Measurements from ENCODE around the gene KRTAP2-3. TPM values are rescaled to one million over a fixed set of nuclear protein-coding genes. Genes with fewer than 3 reads are reported as not detected.
"Not testable (repeated sequence)": the region's sequence is repeated elsewhere in the genome, so short reads cannot be mapped to it uniquely, and the experiment has no call there.

Gene KRTAP2-3
- total and polyA plus RNA-seq, 9 donors, result not detected

- H3K4me3 ChIP-seq, result no peak overlapping the region
- no peaks in the 10 kb centered on the region for H3K9me3 ChIP-seq
- no peaks in the 10 kb centered on the region for H3K27me3 ChIP-seq
- H3K4me1 ChIP-seq (ENCODE audit: insufficient read depth), result no peaks in the 10 kb centered on the region
- no peak for DNase-seq
- H3K36me3 ChIP-seq, result no peaks in the 10 kb centered on the region
- TF ChIP-seq POLR2A (IDR thresholded peaks at IDR 0.05) (no peak), CTCF (IDR thresholded peaks at IDR 0.05) (no peak), EP300 (IDR thresholded peaks at IDR 0.05) (no peak)
- H3K27ac ChIP-seq, result no peak overlapping the region
- intact Hi-C loops (cut with DNase I), result no loop called here
Measured at GRCh38 chr17:41067281-41067680, 7.4 kb upstream of the KRTAP2-3 start.

DNA sequence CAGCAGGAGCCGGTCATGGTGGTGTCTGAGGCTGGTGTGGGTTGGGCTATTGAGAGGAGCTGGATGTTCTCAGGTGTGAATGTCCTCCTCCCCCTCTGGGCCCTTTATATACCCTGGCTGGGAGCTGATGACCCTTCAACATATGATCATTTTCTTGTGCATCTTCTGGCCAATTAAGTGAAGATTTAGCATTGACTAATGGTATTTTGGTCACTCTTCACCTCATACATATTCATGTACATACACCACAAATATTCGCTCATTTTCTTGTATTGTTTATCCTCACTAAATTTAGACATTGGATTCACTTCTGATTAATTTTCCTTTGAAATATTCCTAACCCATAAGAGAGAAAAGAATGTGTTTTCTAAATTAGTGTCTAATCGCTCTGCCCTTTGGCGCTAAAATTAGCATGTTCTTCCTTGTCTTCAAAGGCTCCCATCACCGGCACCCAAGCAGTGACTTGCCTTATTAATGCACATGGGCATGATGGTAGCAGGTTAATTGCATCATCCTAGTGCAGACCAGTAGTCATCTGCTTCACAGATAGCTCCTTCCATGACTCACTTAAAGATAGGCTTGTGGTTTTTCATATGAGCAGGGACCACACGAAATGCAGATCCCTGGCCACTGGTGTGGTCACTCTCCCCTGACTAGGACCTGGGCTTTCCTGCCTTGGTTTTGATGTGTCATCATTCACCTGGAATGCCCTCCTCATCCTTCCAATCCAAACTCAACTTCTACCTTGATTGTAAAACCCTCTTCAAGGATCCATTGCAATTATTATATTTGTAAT lies 6.1 kb upstream of the KRTAP2-3 start, which contains the start of gene KRTAP2-4:
TSS of gene KRTAP2-4 (minus strand) at position 51 of the 796 bp plus-strand sequence. CDS start at position 17, 34 bp downstream.
- intact Hi-C loops (cut with DNase I), result no loop called here
- Histone ChIP-seq H3K9me3 (no peaks in the 10 kb centered on the region), H3K4me3 (no peak within 1 kb of the TSS), H3K27ac (no peak within 1 kb of the TSS), H3K4me1 (ENCODE audit: insufficient read depth) (no peaks in the 10 kb centered on the region), H3K36me3 (no peaks in the 10 kb centered on the region), H3K27me3 (no peaks in the 10 kb centered on the region)
- DNase-seq, result no peak
- 85 to 90% (median 85%) methylated on average over 6 of the region's 6 CpGs for WGBS, 3 donors
- no peak for TF ChIP-seq POLR2A (IDR thresholded peaks at IDR 0.05)
- no peak for TF ChIP-seq EP300 (IDR thresholded peaks at IDR 0.05)
- TF ChIP-seq CTCF (IDR thresholded peaks at IDR 0.05), result no peak

DNA sequence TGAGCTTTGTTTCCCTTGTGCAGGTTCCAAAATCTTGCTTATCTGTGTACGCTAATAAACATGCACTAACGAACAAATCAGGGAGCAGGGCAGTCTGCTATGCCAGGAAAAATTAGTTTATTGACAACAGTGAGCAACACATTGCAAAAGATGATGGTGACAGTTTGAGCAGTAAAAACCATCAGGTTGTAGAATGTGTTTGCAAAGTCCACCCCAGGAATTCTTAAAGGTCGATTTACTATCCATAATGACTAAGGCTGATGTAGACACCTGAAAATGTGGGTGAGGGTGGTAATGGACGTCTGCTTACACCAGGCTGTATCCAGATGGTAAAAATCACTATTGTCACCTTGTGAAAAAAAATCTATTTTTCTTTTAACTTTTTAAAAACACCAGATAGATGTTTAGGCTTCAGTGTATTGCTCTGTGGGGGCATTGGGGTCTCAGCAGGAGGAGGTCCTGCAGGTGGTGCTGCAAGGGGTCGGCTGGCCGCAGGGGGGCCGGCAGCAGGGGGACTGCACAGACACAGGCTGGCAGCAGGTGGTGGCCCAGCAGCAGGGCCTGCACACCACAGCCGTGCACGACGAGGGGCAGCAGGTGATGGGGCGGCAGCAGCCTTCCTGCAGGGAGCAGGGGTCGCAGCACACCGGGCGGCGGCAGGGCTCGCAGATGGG lies 5.2 kb upstream of the KRTAP2-3 start:
- H3K36me3 ChIP-seq; intact Hi-C loops (cut with DNase I); H3K9me3 ChIP-seq; DNase-seq; H3K27ac ChIP-seq; H3K27me3 ChIP-seq; H3K4me1 ChIP-seq (ENCODE audit: insufficient read depth); H3K4me3 ChIP-seq: not testable (repeated sequence)
- 77 to 80% (median 80%) methylated on average over 7 of the region's 16 CpGs for WGBS, 3 donors

DNA sequence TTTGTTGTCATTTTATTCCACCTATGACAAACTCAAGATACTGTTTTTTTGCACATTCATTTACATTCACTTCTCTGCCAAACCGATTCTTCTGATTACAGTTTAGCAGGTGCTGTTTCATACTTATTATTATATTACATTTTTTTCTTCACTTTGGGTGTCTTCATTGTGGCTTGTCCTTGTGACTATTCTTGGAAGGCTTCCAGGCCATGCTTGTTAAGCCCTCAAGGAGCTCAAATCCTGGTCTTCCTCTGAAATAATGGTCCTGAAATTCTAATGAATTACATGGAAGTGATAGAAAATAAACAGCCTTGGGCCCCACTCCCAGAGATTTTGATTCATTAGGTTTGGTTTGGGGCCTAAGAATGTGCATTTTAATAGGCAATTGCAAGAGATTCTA lies 4.4 kb upstream of the KRTAP2-3 start:
- peaks cover 2% of the 10 kb centered on the region for H3K4me1 ChIP-seq (ENCODE audit: insufficient read depth)
- H3K27me3 ChIP-seq, result no peaks in the 10 kb centered on the region
- H3K36me3 ChIP-seq, result no peaks in the 10 kb centered on the region
- TF ChIP-seq POLR2A (IDR thresholded peaks at IDR 0.05) (no peak), CTCF (IDR thresholded peaks at IDR 0.05) (no peak), EP300 (IDR thresholded peaks at IDR 0.05) (no peak)
- WGBS, 3 donors, result 84 to 97% (median 87%) methylated on average over 1 of the region's 1 CpG
- no peak overlapping the region for H3K4me3 ChIP-seq
- H3K27ac ChIP-seq, result no peak overlapping the region
- H3K9me3 ChIP-seq, result no peaks in the 10 kb centered on the region
- intact Hi-C loops (cut with DNase I), result no loop called here
- no peak for DNase-seq

DNA sequence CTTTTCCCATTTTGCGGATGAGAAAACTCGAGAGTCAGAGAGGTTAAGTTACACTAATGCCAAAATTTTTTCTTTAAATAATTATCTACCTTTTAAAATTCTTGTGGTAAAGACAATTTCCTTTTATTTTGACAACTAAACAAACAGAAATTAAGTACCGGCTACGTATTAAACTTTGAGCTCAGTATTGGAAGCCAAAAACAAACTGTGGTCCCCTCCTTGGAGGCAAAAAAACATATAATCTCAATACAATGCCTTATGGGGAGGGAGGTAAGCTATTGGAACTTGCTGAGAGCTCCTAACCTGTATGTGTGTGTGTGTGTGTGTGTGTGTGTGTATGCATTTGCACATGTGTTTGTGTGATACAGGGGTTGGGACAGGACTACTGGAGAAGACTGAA lies 3.5 kb upstream of the KRTAP2-3 start:
- Histone ChIP-seq H3K27me3 (no peaks in the 10 kb centered on the region), H3K9me3 (no peaks in the 10 kb centered on the region), H3K4me3 (no peak overlapping the region), H3K4me1 (ENCODE audit: insufficient read depth) (peaks cover 2% of the 10 kb centered on the region), H3K27ac (no peak overlapping the region), H3K36me3 (no peaks in the 10 kb centered on the region)
- TF ChIP-seq CTCF (IDR thresholded peaks at IDR 0.05), result no peak
- no peak for TF ChIP-seq POLR2A (IDR thresholded peaks at IDR 0.05)
- no peak for TF ChIP-seq EP300 (IDR thresholded peaks at IDR 0.05)
- 88 to 91% (median 91%) methylated on average over 4 of the region's 4 CpGs for WGBS, 3 donors
- no peak for DNase-seq
- intact Hi-C loops (cut with DNase I), result no loop called here

Measured in ovary (tissue), 9 donors.